GM18519 (cell line): ENCODE results near the gene POLD4.

Experiments
- ATAC-seq: cut with Tn5 transposase; IDR thresholded peaks from one replicate; pipeline ENCODE4 v1.9.1; 2021; ENCODE audit warnings: mild to moderate bottlenecking, moderate library complexity; ENCODE audit not compliant: unreplicated experiment, low FRiP score

The POLD4 gene

DNA sequence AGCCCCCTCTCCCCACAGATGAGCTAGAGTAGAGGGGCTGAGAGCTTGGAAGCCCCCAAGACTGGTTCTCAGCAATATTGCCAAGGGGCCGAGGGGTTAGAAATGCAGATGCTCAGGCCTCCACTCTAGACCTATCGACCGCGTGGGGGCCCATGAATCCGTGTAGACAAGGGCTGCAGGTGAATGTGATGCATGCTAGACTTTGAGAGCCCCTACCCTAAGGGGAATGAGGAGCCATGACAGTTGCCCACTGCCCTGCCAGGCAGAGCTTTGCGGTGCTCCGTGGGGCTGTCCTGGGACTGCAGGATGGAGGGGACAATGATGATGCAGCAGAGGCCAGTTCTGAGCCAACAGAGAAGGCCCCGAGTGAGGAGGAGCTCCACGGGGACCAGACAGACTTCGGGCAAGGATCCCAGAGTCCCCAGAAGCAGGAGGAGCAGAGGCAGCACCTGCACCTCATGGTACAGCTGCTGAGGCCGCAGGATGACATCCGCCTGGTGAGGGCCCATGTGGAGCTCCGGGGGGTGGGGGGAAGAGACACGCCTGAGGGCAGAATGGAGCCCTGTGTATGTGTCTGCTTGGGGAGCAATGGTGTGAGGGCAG, 48.7 kb downstream of the POLD4 start:
- ATAC-seq: no peak

DNA sequence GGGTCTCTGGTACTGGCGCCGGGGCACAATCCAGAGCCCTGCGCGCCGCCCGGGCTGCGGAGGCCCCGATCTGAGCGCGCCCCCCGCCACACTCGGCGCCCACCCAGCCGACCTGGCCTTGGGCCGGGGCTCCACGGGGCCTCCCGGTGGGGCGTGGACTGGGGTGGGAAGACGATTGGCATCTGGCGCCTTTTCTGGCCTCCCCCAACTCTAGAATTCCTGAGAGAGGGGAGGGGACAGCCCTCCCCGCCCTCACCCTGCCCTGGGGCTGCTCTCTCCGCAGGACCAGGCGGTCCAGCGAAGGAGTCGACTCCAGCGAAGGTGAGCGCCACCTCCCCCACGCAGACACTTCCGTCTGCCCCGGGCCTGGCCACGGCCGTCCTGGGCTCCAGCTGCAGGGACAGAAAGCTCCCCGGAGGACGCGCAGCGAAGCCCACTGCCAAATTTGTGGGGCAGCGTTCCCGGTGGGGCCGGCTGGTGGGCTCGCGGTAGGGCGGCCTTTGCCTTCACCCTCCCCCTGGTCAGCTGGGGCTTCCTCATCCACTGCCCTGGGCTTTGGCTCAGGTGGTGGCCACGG, 49.4 kb downstream of the POLD4 start:
- ATAC-seq: no peak

DNA sequence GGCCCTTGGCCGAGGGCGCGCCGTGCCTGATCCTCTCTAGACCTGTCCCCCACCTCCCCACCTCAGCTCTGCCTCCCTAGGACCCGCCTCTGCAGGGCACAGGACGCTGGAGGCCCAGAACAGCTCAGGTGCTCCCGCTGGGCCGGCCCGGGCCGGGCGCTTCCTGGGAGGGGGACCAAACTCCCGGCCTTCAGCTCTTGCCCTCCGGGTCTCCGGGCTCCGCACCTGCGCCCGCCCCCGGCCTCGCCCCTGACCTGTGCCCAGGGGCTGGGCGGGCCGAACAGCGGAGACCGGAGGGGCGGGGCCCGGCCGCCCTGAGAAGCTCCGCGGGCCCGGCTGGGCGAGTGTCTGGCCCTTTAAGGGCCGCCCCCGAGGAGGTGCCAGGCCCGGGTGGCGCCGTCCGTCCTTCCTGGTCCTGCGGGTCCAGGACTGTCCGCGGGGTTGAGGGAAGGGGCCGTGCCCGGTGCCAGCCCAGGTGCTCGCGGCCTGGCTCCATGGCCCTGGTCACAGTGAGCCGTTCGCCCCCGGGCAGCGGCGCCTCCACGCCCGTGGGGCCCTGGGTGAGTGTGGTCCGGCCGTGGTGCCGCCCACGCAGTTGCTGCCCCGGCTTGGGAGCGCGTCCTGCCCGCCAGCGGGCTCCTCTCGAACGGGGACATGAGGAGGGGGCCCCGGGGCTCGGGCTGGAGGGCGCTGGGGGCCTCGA, 50.1 kb downstream of the POLD4 start, which contains the start of gene SSH3:
Gene SSH3, plus strand, starts transcription at position 399 of the 703 bp plus-strand sequence. Its CDS starts 96 bp downstream, at position 495.
- ATAC-seq: no peak

DNA sequence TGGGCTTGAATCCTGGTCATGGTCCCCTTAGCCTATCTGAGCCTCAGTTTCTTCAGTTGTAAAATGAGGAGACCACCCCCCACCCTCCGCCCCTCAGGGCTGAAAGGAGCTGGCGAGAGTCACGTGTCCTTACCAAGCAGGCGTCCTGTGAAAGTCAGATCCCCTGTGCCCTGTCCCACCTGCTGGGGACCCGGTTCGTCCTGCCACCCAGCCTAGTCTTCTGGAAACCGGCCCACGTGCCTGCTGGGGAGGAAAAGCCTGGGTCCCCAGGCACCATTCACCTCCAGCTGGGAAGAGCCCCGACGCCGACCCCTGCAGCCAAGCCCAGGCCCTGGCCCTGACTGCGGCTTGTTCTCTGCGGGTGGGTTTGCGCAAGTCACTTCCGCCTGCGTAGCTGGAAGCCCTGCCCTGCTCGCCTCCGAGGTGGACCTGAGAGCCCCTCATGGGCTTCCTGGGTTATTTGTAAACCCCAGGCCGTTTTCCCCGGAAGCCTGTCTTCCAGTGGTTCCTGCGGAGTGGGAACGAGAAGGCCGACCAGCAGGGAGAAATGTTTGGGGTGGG, 50.7 kb downstream of the POLD4 start:
- ATAC-seq: no peak

DNA sequence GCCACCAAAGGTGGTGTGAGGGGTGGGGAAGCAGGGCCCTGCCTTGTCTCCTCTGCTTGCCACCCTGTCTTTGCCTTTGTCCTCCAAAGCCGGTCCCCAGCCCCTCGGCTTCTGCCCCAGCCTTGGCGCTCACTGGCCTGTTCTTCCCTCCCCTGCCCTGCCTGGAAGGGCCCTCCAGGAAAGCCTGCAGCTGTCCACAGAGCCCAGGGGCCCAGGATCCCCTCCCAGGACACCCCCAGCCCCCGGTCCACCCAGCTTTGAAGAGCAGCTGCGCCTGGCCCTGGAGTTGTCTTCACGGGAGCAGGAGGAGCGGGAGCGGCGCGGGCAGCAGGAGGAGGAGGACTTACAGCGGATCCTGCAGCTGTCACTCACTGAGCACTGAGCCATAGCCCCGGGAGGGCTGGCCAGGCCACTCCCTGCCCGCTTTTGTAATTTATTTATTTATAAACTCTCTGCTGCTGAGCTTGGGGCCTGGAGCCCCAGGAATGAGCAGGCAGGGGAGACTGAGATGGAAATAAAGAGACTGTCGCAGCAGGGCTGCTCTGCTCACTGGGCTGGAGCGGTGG, 51.3 kb downstream of the POLD4 start:
- no peak for ATAC-seq

DNA sequence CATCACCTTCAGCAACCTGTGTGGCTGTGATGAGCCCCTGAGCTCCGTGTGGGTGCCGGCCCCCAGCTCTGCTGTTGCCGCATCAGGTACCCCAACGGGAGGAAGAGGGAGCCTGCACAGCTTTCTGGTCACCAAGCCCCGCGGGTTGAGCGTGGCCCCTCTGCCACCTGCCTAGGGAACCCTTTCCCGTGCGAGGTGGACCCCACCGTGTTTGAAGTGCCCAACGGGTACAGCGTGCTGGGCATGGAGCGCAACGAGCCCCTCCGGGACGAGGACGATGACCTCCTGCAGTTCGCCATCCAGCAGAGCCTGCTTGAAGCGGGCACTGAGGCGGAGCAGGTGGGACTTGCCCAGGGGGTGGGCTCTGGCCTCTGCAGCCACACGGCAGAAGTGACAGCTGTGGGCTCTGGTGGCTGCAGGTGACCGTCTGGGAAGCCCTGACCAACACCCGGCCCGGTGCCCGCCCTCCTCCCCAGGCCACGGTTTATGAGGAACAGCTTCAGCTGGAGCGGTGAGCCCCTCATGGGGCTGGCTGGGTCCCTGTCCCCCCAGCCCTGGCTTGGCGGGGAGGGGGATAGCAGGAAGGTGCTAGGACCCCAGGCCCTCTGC, 51.9 kb downstream of the POLD4 start:
- ATAC-seq: no peak
